GM12865 (cell line): ENCODE results near the gene SF3B3.

Experiments
- DNase-seq: peaks from one replicate; pipeline ENCODE4 v3.0.0; 2010; ENCODE audit warnings: low read depth
- H3K4me3 ChIP-seq: 2 replicates; pipeline ENCODE4 v1.5.1; 2011; ENCODE audit warnings: mild to moderate bottlenecking, low read depth, low read length, control low read depth
- TF ChIP-seq, protein P1 (sequence below): IDR thresholded peaks from 2 replicates; pipeline ENCODE4 v1.5.1; 2011; ENCODE audit warnings: low read length, control low read depth, low read depth, inconsistent platforms; ENCODE audit not compliant: insufficient read depth; ENCODE audit errors: missing control alignments

Gene SF3B3

GRCh38 chr16:70604407-70605282 lies 81.0 kb downstream of the SF3B3 start:
- no peak for DNase-seq
- TF ChIP-seq, protein P1, sequence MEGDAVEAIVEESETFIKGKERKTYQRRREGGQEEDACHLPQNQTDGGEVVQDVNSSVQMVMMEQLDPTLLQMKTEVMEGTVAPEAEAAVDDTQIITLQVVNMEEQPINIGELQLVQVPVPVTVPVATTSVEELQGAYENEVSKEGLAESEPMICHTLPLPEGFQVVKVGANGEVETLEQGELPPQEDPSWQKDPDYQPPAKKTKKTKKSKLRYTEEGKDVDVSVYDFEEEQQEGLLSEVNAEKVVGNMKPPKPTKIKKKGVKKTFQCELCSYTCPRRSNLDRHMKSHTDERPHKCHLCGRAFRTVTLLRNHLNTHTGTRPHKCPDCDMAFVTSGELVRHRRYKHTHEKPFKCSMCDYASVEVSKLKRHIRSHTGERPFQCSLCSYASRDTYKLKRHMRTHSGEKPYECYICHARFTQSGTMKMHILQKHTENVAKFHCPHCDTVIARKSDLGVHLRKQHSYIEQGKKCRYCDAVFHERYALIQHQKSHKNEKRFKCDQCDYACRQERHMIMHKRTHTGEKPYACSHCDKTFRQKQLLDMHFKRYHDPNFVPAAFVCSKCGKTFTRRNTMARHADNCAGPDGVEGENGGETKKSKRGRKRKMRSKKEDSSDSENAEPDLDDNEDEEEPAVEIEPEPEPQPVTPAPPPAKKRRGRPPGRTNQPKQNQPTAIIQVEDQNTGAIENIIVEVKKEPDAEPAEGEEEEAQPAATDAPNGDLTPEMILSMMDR = no peak

GRCh38 chr16:70605283-70605657 lies 81.7 kb downstream of the SF3B3 start:
- H3K4me3 ChIP-seq = no peak overlapping the region
- TF ChIP-seq, protein P1 = no peak
- DNase-seq = no peak

More at GRCh38 chr16:70604407-70605282, 81.0 kb downstream of the SF3B3 start:
- no peak overlapping the region for H3K4me3 ChIP-seq

DNA sequence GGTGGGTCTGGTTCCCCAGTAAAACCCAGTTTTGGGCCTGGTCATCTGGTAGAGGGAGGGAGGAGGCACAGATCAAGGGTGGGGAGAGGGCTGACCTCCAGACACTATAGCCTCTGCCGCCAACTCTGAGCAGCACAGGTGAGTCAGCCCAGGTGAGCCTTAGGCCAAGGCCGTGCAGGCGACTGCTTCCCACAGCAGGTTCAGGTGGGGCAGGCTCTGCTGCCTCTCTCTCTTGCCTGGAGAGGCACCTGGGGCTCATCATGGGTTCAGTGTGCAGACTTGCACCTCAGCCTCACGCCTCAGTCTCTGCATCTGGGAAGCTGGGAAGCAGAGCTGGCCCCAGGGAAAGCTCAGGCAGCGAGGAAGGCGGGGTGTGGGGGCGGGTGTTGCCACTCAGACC lies 84.9 kb downstream of the SF3B3 start:
- TF ChIP-seq, protein P1 = no peak
- no peak for DNase-seq
- H3K4me3 ChIP-seq = no peak overlapping the region

DNA sequence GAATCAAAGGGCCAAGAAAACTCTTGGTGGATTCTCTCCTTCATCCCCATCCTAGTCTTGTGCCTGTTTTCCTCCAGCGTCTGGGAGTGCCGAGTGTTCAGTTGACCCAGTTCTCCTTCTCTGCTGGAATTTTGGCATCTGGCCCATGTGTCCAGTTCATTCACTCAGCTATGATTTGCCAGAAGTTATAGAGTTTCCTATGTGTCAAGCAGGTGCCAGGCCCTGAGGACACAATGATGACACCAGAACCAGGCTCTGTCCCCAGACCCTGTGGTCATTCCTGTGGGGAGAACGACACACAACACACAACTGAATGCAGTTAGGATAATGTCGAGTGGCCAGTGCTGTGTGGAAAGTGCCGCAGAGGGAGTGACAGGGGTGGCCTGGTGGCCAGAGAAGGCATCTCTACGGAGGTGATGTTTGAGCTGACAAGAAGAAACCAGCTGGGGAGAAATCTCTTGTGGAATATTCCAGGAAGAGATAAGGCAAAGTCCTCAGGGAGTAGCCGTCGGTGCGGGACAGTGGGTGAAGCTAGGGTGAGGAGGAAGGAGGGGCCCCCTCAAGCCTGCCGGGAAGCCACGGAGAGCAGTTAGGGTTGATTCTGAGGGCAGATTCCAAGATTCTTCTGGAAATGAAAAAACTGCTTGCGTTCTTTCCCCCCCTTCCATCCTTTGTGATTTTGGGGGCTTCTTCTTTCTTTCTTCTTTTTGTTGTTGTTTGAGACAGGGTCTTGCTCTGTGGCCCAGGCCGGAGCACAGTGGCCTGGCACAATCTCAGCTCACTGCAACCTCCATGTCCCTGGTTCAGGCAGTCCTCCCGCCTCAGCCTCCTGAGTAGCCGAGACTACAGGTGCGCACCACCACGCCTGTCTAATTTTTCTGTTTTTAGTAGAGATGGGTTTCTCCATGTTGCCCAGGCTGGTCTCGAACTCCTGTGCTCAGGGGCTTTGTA lies 86.9 kb downstream of the SF3B3 start:
- DNase-seq = no peak
- TF ChIP-seq, protein P1 = no peak
- no peak overlapping the region for H3K4me3 ChIP-seq

GRCh38 chr16:70611224-70611598 lies 87.6 kb downstream of the SF3B3 start:
- no peak overlapping the region for H3K4me3 ChIP-seq
- no peak for DNase-seq
- TF ChIP-seq, protein P1 = no peak

GRCh38 chr16:70611785-70612303 lies 88.2 kb downstream of the SF3B3 start:
- H3K4me3 ChIP-seq = no peak overlapping the region
- no peak for DNase-seq
- TF ChIP-seq, protein P1 = no peak
